NCI-H1092 (cell line): ENCODE results near the gene SCAMP4.
A peak's percentile ranks its signal among the peaks of the same experiment; 100 is the strongest.
"Not testable (repeated sequence)": the region's sequence is repeated elsewhere in the genome, so short reads cannot be mapped to it uniquely, and the experiment has no call there.

Experiments
- DNase-seq: peaks from one replicate; lab custom pipeline; 2025; lab: John Stamatoyannopoulos, UW

SCAMP4 gene

GRCh38 chr19:1866693-1867348, 38.4 kb upstream of the SCAMP4 start:
- DNase-seq: no peak

- DNase-seq: no peak
These were observed 37.9 kb upstream of the SCAMP4 start for GRCh38 chr19:1867349-1867724.

DNA sequence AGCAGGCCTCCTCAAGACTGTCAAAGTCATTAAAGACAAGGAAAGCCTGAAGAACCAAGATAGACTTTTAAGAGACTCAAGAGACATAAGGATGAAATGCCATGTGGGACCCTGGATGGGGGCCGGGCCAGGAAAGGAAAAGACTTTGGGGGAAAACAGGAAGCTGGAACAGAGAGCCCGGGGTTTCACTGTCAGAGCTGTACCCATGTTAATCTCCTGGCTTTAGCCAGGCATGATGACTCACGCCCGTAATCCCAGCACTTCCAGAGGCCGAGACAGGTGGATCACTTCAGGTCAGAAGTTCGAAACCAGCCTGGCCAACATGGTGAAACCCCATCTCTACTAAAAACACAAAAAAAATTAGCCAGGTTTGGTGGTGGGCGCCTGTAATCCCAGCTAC, 36.2 kb upstream of the SCAMP4 start:
- no peak for DNase-seq

- no peak for DNase-seq
These were observed 34.0 kb upstream of the SCAMP4 start for GRCh38 chr19:1871140-1871597.

- DNase-seq: no peak
These were observed 33.6 kb upstream of the SCAMP4 start for GRCh38 chr19:1871630-1872029.

- DNase-seq: no peak
These were observed 32.2 kb upstream of the SCAMP4 start for GRCh38 chr19:1872807-1873523.

GRCh38 chr19:1873524-1874473, 31.4 kb upstream of the SCAMP4 start:
- DNase-seq: no peak

- DNase-seq: no peak
These were observed 30.5 kb upstream of the SCAMP4 start for GRCh38 chr19:1874554-1875185.

DNA sequence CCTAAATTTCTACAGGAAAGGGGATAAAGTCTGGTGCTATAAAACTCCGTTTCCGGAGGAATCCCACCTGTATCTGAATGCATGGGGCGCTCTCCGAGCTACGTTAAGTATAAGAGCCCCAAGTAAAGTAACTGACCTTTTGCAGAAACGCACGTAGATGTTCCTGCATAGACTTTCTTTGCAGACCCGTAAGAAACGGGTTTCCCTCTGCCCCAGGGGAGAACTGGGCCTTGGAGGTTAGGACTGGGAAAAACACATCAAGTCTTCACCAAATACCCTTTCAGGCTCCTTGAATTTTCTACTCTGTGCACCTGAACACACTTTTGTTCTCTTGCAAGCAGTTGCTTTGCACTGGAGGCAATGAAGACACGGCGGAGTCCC, 29.9 kb upstream of the SCAMP4 start:
- DNase-seq: not testable (repeated sequence)

DNA sequence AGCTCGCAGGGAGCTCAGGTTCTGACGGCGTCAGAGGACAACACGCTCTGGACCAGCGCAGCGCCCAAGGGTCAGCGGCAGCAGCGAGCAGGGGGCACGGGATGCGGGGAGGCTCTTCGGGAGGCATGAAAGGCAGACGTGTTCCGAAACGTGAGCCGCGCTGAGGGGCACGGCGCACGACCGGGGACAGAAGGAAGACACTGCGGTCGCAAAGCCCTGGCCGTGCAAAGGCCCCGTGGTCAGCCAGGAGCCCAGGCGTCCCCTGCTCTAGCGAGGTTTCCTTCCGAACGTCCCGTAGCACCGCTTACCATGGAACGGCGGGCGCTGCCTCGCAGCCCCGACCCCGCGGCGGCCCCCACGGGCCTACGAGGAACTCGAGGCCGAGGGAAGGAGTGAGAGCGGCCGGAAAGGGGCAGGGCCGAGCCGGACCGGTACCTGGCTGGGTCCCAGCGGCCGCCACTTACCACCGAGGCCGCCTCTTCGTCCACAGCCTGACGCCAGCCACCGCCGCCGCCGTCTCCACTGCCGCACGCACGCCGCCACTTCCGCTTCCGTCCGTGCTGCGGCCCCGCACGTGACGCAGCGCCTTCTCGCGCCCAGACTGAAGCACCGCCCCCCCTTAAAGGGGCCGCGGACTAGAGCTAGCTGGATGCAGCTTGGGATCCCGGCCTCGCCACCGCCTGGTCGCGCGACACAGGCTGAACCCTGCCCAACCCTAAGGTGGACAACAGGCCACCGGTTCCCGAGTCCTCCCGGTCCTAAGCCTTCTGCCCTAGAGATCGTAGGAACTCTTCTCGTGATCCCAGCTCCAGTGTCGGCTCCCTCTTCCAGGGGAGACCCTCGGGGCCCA, 29.3 kb upstream of the SCAMP4 start:
- DNase-seq: peak; percentile 82

- DNase-seq: not testable (repeated sequence)
These were observed 28.5 kb upstream of the SCAMP4 start for GRCh38 chr19:1876496-1877279.

DNA sequence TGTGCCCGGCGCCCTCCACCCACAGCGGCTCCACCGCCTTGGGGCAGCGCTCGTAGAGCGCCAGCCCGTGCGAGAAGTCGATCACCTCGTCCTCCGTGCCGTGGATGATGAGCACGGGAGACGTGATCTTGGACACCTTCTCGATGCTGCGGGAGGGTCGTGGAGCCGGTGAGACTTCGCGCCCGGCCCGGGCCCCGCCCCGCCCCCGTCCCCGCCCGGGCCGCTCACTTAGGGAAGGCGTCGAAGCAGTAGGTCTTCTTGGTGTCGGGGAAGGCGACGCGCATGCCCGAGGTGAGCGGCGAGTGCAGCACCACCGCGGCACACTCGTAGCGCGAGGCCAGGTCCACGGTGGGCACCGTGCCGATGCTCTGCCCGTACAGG, 27.9 kb upstream of the SCAMP4 start:
- not testable (repeated sequence) for DNase-seq

- DNase-seq: not testable (repeated sequence)
These were observed 26.6 kb upstream of the SCAMP4 start for GRCh38 chr19:1878583-1878982.

GRCh38 chr19:1879982-1880381, 25.2 kb upstream of the SCAMP4 start:
- not testable (repeated sequence) for DNase-seq

DNA sequence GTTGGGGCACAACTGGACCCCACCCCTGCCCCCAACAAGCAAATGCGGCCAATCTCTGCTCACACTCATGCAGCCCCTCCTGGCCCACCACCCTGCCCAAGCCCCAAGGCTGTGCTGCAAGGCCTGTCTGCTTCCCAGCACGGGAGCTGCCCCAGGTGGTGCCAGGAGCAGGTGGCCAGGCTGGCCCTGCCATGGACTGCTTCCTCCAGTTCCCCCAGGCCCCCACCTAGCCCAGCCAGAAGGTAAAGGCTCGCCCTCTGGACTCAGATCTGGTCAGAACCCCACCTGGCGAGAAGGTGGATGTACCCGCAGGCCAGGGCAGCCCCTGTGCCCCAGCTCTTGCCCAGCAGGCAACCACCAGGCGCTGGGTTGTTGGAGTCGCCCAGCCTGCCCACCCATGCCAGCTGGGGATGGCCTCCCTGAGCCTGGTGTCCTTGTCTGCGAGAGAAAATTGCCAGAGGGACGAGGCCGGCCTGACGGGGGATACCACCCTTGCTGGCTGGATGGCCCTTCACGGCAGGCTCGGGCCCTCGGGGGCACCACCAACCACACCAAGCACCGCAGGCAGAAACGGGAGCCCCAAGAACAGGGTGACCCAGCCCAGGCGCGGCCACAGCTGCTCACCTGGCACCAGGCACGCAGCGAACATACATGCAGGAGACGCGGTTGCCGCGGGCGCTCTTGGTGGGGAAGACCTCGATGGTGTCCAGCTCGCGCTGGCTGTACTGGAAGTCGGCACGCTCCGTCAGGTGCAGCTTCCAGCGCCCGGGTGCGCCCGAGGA, 24.4 kb upstream of the SCAMP4 start:
- no peak for DNase-seq

- DNase-seq: not testable (repeated sequence)
These were observed 23.7 kb upstream of the SCAMP4 start for GRCh38 chr19:1881393-1882088.

GRCh38 chr19:1882089-1882785, 23.0 kb upstream of the SCAMP4 start:
- DNase-seq: no peak
